Spleen (tissue), 7 donors: ENCODE data around the gene FKBP8.
"Not testable (repeated sequence)": the region's sequence is repeated elsewhere in the genome, so short reads cannot be mapped to it uniquely, and the experiment has no call there.

Experiments used
- CTCF ChIP-seq, 11 experiments: fragments of 200-600 bp in 7 of 11; fragments of 450-650 bp in 4 of 11; sonication (generic) in 4 of 11; IDR thresholded peaks in 8 of 11; conservative IDR thresholded peaks in 3 of 11; 1 replicate in 7 of 11; 2 replicates in 4 of 11; pipeline versions ENCODE4 v1.4.0 to v1.8.0; 2016 to 2021; ENCODE audit warnings: antibody characterized with exemption in 11 of 11, inconsistent platforms in 4 of 11, mild to moderate bottlenecking in 1 of 11
- POLR2A ChIP-seq, 3 donors: fragments of 450-650 bp; IDR thresholded peaks; one replicate each; pipeline ENCODE4 v1.5.1; 2017; ENCODE audit warnings: antibody characterized with exemption in 3 of 3, mild to moderate bottlenecking in 1 of 3
- donor health status: DM: no; HTN: no; CAD: no; lungs with moderate emphysema.
- donor health status: DM: no; HTN: no; CAD: no.
- donor health status: DM: no; HTN: no; CAD: no.

- TF ChIP-seq CTCF (IDR thresholded peaks at IDR 0.05 in 8 of 11, conservative IDR thresholded peaks at IDR 0.05 in 3 of 11); POLR2A (IDR thresholded peaks at IDR 0.05): not testable (repeated sequence)
Measured at GRCh38 chr19:18540200-18540599, 3.2 kb downstream of the FKBP8 start.
